Coronary artery (tissue), 2 donors: ENCODE measurements around the gene GAS1.

Experiments used
- DNase-seq: peaks from one replicate; pipeline ENCODE4 v3.0.0-alpha.2; 2017; ENCODE audit warnings: low spot score
- H3K27ac ChIP-seq, 2 donors: fragments of 200-600 bp; sonication (generic); one replicate each; pipeline ENCODE4 v1.5.1; 2016 to 2019
- H3K4me3 ChIP-seq: fragments of 200-600 bp; sonication (generic); 2 replicates; pipeline ENCODE4 v1.5.1; 2016; ENCODE audit warnings: mild to moderate bottlenecking, moderate library complexity
- CTCF ChIP-seq: fragments of 200-600 bp; sonication (generic); IDR thresholded peaks from one replicate; pipeline ENCODE4 v1.5.1; 2019; ENCODE audit warnings: antibody characterized with exemption

Gene GAS1

GRCh38 chr9:86909388-86909787 is 37.9 kb downstream of the GAS1 start:
- DNase-seq = no peak
- Histone ChIP-seq H3K27ac (no peak overlapping the region), H3K4me3 (no peak overlapping the region)
- no peak for TF ChIP-seq CTCF

GRCh38 chr9:86908261-86908660 is 39.0 kb downstream of the GAS1 start:
- H3K4me3 ChIP-seq = no peak overlapping the region
- no peak for TF ChIP-seq CTCF
- H3K27ac ChIP-seq = no peak overlapping the region
- DNase-seq = no peak

- no peak for TF ChIP-seq CTCF
- no peak overlapping the region for H3K4me3 ChIP-seq
- DNase-seq = no peak
- no peak overlapping the region for H3K27ac ChIP-seq
Observed at GRCh38 chr9:86907346-86907745, 40.0 kb downstream of the GAS1 start.

GRCh38 chr9:86903734-86904085 is 43.6 kb downstream of the GAS1 start:
- Histone ChIP-seq H3K27ac (no peak overlapping the region), H3K4me3 (no peak overlapping the region)
- no peak for TF ChIP-seq CTCF
- DNase-seq = no peak

GRCh38 chr9:86902991-86903733 is 44.1 kb downstream of the GAS1 start:
- DNase-seq = no peak
- Histone ChIP-seq H3K27ac (no peak overlapping the region), H3K4me3 (peak overlapping the region; percentile 58)
- no peak for TF ChIP-seq CTCF

GRCh38 chr9:86902586-86902985 is 44.7 kb downstream of the GAS1 start:
- Histone ChIP-seq H3K4me3 (peak overlapping the region; percentile 58), H3K27ac (no peak overlapping the region)
- no peak for TF ChIP-seq CTCF
- no peak for DNase-seq

GRCh38 chr9:86902176-86902575 is 45.1 kb downstream of the GAS1 start:
- H3K4me3 ChIP-seq = no peak overlapping the region
- no peak for TF ChIP-seq CTCF
- no peak for DNase-seq
- H3K27ac ChIP-seq = no peak overlapping the region
